ENCODE measurements around the gene TOX4.
"Not testable (repeated sequence)": the region's sequence is repeated elsewhere in the genome, so short reads cannot be mapped to it uniquely, and the experiment has no call there.

TOX4 gene

GRCh38 chr14:21476925-21477681, at the start of gene TOX4, which contains the start of gene RAB2B:
Gene TOX4, plus strand, starts transcription at chr14:21477195. Its CDS starts 84 bp downstream, at chr14:21477279.
Gene RAB2B, minus strand, starts transcription at chr14:21476959. Its CDS starts 87 bp downstream, at chr14:21476872.
- H3K4me3 ChIP-seq (ENCODE audit: low read depth, low read length): peak within 1 kb of the TSS; percentile 80
- TF ChIP-seq, protein P1, sequence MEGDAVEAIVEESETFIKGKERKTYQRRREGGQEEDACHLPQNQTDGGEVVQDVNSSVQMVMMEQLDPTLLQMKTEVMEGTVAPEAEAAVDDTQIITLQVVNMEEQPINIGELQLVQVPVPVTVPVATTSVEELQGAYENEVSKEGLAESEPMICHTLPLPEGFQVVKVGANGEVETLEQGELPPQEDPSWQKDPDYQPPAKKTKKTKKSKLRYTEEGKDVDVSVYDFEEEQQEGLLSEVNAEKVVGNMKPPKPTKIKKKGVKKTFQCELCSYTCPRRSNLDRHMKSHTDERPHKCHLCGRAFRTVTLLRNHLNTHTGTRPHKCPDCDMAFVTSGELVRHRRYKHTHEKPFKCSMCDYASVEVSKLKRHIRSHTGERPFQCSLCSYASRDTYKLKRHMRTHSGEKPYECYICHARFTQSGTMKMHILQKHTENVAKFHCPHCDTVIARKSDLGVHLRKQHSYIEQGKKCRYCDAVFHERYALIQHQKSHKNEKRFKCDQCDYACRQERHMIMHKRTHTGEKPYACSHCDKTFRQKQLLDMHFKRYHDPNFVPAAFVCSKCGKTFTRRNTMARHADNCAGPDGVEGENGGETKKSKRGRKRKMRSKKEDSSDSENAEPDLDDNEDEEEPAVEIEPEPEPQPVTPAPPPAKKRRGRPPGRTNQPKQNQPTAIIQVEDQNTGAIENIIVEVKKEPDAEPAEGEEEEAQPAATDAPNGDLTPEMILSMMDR (IDR thresholded peaks at IDR 0.05; ENCODE audit: insufficient read depth, low read depth, low read length, missing control alignments): peak; percentile 98
- peak; percentile 99 for DNase-seq (ENCODE audit: low read depth)

DNA sequence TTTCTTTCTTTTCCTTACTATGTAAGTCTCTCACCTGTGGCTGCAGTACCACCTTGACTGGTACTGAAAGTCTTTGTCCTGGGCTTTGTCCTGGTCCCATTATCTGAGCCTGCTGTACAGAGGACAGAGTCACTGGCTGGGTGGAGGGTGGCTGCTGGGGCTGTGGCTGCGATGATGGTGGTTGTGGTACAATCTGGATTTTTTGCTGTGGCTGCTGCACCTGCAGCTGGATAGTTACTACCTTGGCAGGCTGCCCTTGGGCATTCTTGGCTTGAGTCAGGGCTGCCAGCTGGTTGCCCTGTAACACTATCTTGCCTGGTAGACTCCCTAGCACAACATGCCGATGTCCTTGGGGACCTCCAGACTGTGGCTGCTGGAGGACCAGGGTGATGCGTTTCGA, 48.1 kb upstream of the TOX4 start:
- TF ChIP-seq, protein P1 (IDR thresholded peaks at IDR 0.05; ENCODE audit: insufficient read depth, low read depth, low read length, missing control alignments): no peak
- no peak overlapping the region for H3K4me3 ChIP-seq (ENCODE audit: low read depth, low read length)
- DNase-seq (ENCODE audit: low read depth): no peak

- TF ChIP-seq, protein P1 (IDR thresholded peaks at IDR 0.05; ENCODE audit: insufficient read depth, low read depth, low read length, missing control alignments): no peak
- no peak overlapping the region for H3K4me3 ChIP-seq (ENCODE audit: low read depth, low read length)
- no peak for DNase-seq (ENCODE audit: low read depth)
These were observed 45.9 kb upstream of the TOX4 start for GRCh38 chr14:21431126-21431525.

DNA sequence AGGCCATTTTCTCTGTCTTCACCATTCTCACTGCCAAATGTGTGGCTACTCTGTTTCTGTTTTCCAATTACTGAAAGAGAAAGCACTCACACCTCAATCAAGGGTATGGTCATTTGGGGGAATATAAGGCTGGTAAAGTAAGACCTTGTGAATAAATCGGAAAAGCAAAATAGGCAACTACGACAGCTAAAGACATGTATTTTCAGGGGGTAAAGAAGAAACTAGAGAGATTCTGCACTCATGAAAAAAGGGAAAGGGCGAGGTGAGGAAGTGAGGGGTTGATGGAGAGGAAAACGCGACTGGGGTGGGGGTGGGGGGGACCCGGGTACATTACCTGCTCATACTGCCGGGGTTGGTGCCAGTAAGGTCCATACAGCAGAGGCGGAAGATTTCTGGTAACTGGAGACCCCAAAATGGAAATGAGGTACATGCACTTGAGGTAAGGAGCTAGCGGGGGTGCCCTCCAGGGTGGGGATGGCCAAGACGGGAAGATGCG, 40.4 kb upstream of the TOX4 start:
- H3K4me3 ChIP-seq (ENCODE audit: low read depth, low read length): peak overlapping the region; percentile 85
- TF ChIP-seq, protein P1 (IDR thresholded peaks at IDR 0.05; ENCODE audit: insufficient read depth, low read depth, low read length, missing control alignments): no peak
- no peak for DNase-seq (ENCODE audit: low read depth)

DNA sequence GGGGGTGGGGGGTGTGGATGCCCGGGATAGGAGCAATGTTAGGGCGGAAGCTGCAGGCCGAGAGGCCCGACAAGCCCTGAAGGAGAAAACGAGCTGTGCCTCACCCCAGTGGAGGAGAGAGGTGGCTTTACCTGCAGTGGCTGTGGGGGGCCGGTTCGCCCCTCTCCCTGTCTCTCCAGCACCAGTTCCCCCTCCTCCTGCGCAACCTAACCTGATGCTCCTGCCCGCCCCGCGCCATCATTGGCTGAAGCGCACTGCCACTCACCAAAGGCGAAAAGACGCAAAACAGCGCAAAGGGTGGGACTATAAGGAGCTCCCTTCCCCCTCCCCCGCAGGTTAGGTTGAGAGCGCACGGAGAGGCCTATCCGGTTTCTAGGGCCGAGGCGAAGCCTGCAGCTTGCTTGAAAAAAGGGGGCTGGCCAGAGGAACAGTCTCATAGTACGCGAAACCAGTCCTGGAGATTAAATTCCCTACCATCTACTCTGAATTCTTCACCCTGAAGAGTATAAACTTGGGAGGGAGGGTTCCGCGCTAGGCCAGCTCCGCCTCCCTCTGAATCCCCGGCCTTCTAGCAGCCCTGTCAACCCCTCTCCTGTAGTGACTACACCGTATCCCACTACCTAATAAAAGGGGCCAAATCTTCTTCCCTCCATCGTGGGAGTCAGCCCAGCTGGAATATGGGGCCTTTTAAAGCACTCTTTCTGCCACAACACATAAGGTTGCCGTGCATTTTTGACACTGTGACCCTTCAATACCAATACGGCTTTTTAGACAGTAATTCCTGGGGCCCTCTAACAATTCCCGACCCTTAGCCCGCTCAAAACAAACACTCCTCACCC, 39.7 kb upstream of the TOX4 start:
- peak; percentile 100 for DNase-seq (ENCODE audit: low read depth)
- TF ChIP-seq, protein P1 (IDR thresholded peaks at IDR 0.05; ENCODE audit: insufficient read depth, low read depth, low read length, missing control alignments): no peak
- peak overlapping the region; percentile 85 for H3K4me3 ChIP-seq (ENCODE audit: low read depth, low read length)

- DNase-seq (ENCODE audit: low read depth): no peak
- TF ChIP-seq, protein P1 (IDR thresholded peaks at IDR 0.05; ENCODE audit: insufficient read depth, low read depth, low read length, missing control alignments): no peak
- H3K4me3 ChIP-seq (ENCODE audit: low read depth, low read length): no peak overlapping the region
These were observed 36.1 kb upstream of the TOX4 start for GRCh38 chr14:21440859-21441258.

- not testable (repeated sequence) for H3K4me3 ChIP-seq (ENCODE audit: low read depth, low read length); DNase-seq (ENCODE audit: low read depth)
These were observed 34.3 kb upstream of the TOX4 start for GRCh38 chr14:21442657-21443056.

Data from GM12865 (cell line).